Activated T-helper 2 cell treated with anti-CD3 and anti-CD28 coated beads, Interferon-gamma antibody, Interleukin-2, Interleukin-4, amounts not matched to agents 10 μg/mL and 5 μg/mL and 100 μg/mL, durations not matched to agents 14 hours and 24 hours and 36 hours (primary cell): ENCODE data around the gene CDK9. TPM values are rescaled to one million over a fixed set of nuclear protein-coding genes. Genes with fewer than 3 reads are reported as not detected.
"Not testable (repeated sequence)": the region's sequence is repeated elsewhere in the genome, so short reads cannot be mapped to it uniquely, and the experiment has no call there.

Experiments used
- DNase-seq: peaks from one replicate; pipeline ENCODE4 v3.0.0; 2021; ENCODE audit warnings: low spot score
- H3K27ac Mint-ChIP-seq: one replicate; pipeline ENCODE4 v1.8.0; 2021; ENCODE audit warnings: mixed read lengths
- H3K27me3 Mint-ChIP-seq: one replicate; pipeline ENCODE4 v1.8.0; 2021; ENCODE audit warnings: low read depth, mixed read lengths
- H3K36me3 Mint-ChIP-seq: one replicate; pipeline ENCODE4 v1.8.0; 2021; ENCODE audit warnings: low read depth, mixed read lengths
- H3K4me1 Mint-ChIP-seq: one replicate; pipeline ENCODE4 v1.8.0; 2021; ENCODE audit warnings: low read depth, mixed read lengths
- H3K4me3 Mint-ChIP-seq: one replicate; pipeline ENCODE4 v1.8.0; 2021; ENCODE audit warnings: low read depth, mild to moderate bottlenecking, moderate library complexity, mixed read lengths
- H3K9me3 Mint-ChIP-seq: one replicate; pipeline ENCODE4 v1.8.0; 2021; ENCODE audit warnings: mixed read lengths
- intact Hi-C: fragments of 100-400 bp; cut with micrococcal nuclease; formaldehyde crosslinking; loops from one replicate; pipeline ENCODE4 v1.15.1; 2023
- total RNA-seq: library from RNA; stranded (reverse); gene quantifications from 2 replicates; pipeline ENCODE4 v1.2.3, GENCODE V29; 2022

CDK9 gene
- total RNA-seq, 1 donor from 2014 or later = 98.1 TPM

DNA sequence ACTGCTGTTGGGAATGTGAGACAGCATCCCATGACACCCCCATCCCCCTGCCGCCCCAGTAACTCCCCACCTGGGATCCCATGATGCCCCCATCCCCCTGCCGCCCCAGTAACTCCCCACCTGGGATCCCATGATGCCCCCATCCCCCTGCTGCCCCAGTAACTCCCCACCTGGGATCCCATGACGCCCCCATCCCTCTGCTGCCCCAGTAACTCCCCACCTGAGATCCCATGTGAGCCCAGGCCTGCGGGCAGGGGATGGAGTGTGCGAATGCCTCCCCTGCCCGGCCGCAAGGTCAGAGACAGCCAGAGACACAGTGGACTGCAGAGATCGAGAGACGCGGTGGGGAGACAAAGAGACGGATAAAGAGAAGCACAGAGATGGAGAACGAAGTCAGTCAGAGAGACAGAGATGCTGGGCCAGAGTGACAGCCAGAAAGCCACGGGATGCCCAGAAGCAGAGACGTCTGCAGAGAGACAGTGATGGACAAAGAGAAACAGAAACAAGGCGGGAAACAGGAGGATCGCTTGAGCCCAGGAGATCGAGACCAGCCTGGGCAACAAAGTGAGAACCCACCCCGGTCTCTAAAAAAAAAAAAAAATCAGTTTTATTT lies 8.4 kb upstream of the CDK9 start:
- Mint-ChIP-seq H3K36me3 (peaks cover 29% of the 10 kb centered on the region), H3K27me3 (no peaks in the 10 kb centered on the region), H3K4me1 (peaks cover 40% of the 10 kb centered on the region), H3K4me3 (peak overlapping the region; percentile 98), H3K27ac (peak overlapping the region; percentile 96), H3K9me3 (no peaks in the 10 kb centered on the region)
- no peak for DNase-seq
- intact Hi-C loops = loop anchor here (10.0 kb wide), 3 partner anchors 287 to 353 kb away; partner anchors contain the start of genes NAIF1, PTGES2, SLC25A25 and ZNF79

DNA sequence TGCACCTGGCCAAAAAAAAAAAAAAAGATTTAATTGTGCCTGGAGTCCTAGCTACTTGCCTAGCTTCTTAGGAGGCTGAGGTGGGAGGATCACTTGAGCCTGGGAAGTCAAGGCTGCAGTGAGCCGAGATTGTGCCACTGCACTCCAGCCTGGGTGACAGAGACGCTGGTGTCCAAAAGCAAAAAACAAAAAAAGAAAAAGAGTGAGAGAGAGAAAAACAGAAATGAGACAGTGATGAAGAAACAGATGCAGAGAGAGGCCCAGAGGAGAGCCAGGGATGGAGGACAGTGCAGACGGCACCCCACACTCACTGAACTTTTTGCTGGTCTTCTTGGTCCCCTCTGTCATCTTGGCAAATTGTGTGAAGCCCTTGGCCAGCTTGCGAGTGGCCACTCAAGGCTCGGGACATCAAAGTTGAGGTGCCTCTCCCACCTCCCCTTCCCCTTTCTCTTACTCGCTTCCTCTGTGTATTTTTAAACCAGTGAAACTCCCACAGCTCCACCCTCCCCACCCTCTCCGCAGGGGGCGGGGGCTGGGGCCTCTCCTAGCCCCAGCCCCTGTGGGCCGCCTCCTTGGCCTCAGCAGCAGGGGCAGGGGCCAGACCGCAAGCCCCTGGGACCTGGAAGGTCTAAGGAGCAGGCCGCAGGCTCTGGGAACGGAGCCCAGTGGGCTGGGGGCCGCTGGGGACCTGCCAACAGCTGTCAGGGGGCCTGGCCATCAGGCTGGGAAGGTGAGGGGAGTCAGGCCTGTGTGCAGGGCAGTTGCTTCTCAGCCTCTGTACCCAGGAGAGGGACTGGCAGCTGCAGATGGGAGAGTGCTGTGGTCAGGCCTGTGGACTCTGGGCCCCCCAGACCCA lies 7.3 kb upstream of the CDK9 start, which contains the start of gene SH2D3C:
TSS of gene SH2D3C (minus strand) at position 387 of the 856 bp plus-strand sequence. CDS start at position 348, 39 bp downstream.
- Mint-ChIP-seq H3K4me3 (peak within 1 kb of the TSS; percentile 98), H3K36me3 (peaks cover 25% of the 10 kb centered on the region), H3K4me1 (peaks cover 47% of the 10 kb centered on the region), H3K27ac (peak within 1 kb of the TSS; percentile 96), H3K27me3 (no peaks in the 10 kb centered on the region), H3K9me3 (no peaks in the 10 kb centered on the region)
- peak; percentile 43 for DNase-seq
- intact Hi-C loops = loop anchor here (10.0 kb wide), 3 partner anchors 286 to 354 kb away; partner anchors contain the start of genes NAIF1, PTGES2, SLC25A25 and ZNF79

DNA sequence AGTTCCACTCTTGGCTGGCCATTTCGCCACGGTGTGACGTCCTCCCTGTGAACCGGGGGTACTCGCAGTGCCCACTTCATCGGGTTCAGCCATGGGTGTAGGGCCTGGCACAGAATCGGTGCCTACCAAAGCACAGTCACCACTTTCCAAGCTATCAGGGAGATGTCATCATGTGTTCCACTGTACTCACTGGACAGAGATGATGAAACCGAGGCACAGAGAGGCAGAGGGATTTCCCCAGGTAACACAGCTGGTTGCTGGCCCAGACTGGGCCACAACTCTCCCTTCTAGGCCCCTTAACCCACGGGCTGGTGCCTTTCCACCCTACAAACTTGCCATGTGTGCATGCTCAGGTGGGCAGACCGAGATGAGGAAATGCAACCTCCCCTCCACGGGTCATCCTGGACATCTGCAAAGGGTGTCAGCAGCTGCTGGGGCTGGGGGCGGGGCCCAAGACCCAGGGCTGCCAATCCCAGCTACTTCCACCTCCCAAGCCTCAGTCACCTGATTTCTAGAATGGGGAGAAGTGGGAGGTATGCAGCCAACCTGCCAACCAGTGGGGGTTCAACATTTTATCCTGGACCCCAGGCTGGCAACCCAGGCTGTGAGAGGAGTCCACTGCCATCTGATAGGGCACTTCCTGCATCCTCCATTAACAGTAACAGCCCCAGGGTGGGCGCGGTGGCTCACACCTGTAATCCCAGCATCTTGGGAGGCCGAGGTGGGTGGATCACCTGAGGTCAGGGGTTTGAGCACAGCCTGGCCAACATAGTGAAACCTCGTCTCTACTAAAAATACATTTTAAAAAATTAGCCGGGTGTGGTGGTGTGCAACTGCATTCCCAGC lies 6.5 kb upstream of the CDK9 start:
- peak; percentile 44 for DNase-seq
- Mint-ChIP-seq H3K4me1 (peaks cover 50% of the 10 kb centered on the region), H3K27ac (peak overlapping the region; percentile 92), H3K27me3 (no peaks in the 10 kb centered on the region), H3K36me3 (peaks cover 18% of the 10 kb centered on the region), H3K4me3 (peak overlapping the region; percentile 98), H3K9me3 (no peaks in the 10 kb centered on the region)
- intact Hi-C loops = loop anchor here (10.0 kb wide), 3 partner anchors 285 to 355 kb away; partner anchors contain the start of genes NAIF1, PTGES2, SLC25A25 and ZNF79

DNA sequence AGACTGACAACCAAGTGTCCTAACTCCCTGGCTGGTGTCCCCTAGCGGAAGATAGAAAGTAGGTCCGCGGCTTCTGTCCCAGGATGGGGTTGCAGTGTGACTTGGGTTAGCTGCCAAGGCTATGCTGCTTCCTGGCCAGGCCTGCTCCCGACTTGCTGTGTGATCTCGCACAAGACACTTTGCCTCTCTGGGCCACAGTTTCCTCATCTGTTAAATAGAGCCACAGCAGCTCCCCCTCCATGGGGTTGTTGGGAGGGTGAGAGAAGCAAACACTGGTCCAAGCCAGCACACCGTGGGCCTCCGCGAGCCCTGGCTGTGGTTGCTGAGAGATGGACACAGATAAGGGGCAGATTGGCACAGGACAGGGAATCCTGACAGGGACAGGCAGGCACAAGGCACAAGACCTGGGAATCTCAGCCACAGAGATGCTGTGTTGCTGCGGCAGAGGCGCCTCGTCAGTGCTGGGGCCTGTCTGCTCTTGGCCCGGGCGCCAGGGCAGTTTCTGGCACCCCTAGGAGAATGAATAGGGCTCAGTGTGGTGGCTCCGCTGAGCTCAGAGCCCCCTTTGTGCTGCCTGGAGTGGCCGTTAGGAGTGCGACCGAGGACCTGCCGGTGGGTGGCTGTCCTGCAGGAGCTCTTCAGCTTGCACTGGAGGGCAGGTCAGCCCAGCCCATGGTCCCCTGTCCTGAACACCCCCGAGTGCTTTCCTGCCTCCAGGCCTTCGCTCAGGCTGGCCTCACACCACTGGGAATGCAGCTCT lies 5.5 kb upstream of the CDK9 start:
- intact Hi-C loops = no loop called here
- no peaks in the 10 kb centered on the region for H3K27me3 Mint-ChIP-seq
- H3K27ac Mint-ChIP-seq = peak overlapping the region; percentile 61
- no peak for DNase-seq
- peaks cover 53% of the 10 kb centered on the region for H3K4me1 Mint-ChIP-seq
- H3K4me3 Mint-ChIP-seq = no peak overlapping the region
- peaks cover 16% of the 10 kb centered on the region for H3K36me3 Mint-ChIP-seq
- no peaks in the 10 kb centered on the region for H3K9me3 Mint-ChIP-seq

DNA sequence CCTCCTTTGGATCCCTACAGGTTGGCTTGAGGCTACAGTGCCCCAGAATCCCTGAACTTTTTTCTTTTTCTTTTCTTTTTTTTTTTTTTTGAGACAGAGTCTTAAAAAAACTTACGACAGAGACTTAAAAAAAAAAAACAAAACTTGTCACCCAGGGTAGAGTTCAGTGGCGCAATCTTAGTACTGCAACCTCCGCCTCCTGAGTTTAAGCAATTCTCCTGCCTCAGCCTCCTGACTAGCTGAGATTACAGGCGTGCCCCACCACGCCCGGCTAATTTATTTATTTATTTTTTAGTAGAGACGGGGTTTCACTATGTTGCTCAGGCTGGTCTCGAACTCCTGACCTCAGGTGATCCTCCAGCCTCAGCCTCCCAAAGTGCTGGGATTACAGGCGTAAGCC lies 4.9 kb upstream of the CDK9 start:
- Mint-ChIP-seq H3K4me1 (peaks cover 53% of the 10 kb centered on the region), H3K36me3 (peaks cover 16% of the 10 kb centered on the region), H3K27ac (peak overlapping the region; percentile 84)
- H3K27me3 Mint-ChIP-seq, H3K4me3 Mint-ChIP-seq, H3K9me3 Mint-ChIP-seq, intact Hi-C loops, DNase-seq: not testable (repeated sequence)

DNA sequence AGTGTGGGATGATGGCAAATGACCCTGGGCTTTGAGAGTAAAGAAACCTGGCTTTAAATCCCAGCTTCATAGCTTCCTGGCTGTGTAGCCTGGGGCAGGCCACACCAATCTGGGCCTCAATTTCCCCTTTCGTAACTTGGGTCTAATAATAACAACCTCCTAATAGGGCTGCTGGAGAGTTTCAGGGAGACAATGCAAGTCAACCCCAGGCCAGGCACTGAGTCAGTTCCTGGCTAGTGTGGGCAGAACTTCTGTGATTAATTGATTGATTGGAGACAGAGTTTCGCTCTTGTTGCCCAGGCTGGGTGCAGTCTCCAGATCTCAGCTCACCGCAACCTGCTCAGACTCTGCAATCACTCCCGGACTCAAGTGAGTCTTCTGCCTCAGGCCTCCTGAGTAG lies 4.0 kb upstream of the CDK9 start:
- Mint-ChIP-seq H3K9me3 (no peaks in the 10 kb centered on the region), H3K36me3 (peaks cover 15% of the 10 kb centered on the region), H3K27ac (peak overlapping the region; percentile 84), H3K4me1 (peaks cover 49% of the 10 kb centered on the region), H3K4me3 (peak overlapping the region; percentile 57), H3K27me3 (no peaks in the 10 kb centered on the region)
- DNase-seq = no peak
- intact Hi-C loops = no loop called here

DNA sequence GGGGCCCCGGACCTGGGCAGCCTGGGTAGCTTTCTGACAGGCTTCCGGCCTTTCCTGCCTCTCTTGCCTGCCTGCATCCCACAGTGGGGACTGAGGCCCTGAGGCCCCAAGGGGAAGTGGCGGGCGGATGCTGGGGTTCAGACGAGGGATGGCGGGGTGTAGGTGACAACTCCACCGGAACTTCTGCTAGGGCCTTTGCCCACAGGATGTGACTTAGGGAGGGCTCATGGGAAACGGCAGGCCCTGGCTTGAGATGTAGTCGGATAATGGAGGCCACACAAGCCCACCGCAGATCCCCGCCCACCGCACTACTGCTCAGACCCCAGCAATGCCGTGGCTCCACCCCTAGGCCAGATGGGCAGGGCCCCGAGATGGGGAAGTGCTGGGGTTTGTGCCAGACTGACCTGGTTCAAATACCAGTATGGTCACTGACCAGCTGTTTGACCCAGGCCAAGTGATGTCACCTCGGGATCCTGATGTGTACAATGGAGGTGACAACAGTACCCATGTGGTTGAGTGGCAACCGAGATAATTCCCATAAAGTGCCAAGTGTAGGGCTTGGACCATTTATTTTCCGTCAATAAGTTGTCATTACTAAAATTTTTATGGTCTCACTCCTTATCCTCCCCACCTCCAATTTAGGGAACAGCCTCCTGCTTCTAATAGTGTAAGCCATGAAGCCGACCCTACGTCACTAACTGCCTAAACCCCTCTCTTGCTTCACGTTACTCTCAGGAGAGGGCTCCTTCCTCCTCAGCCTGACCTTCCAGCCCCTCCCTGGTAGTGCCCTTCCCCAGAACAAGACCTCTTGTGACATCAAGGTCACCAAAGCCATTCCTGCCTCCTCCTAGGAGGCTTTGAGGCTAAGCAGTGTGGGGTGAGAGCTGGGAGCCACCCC lies 2.5 kb upstream of the CDK9 start:
- intact Hi-C loops = loop anchor here (1.0 to 2.0 kb wide), 2 partner anchors 19 to 81 kb away; partner anchors contain the start of gene FPGS
- Mint-ChIP-seq H3K27me3 (no peaks in the 10 kb centered on the region), H3K36me3 (peaks cover 22% of the 10 kb centered on the region), H3K4me1 (peaks cover 55% of the 10 kb centered on the region), H3K27ac (peak overlapping the region; percentile 97), H3K9me3 (no peaks in the 10 kb centered on the region), H3K4me3 (peak overlapping the region; percentile 75)
- DNase-seq = peak; percentile 76

DNA sequence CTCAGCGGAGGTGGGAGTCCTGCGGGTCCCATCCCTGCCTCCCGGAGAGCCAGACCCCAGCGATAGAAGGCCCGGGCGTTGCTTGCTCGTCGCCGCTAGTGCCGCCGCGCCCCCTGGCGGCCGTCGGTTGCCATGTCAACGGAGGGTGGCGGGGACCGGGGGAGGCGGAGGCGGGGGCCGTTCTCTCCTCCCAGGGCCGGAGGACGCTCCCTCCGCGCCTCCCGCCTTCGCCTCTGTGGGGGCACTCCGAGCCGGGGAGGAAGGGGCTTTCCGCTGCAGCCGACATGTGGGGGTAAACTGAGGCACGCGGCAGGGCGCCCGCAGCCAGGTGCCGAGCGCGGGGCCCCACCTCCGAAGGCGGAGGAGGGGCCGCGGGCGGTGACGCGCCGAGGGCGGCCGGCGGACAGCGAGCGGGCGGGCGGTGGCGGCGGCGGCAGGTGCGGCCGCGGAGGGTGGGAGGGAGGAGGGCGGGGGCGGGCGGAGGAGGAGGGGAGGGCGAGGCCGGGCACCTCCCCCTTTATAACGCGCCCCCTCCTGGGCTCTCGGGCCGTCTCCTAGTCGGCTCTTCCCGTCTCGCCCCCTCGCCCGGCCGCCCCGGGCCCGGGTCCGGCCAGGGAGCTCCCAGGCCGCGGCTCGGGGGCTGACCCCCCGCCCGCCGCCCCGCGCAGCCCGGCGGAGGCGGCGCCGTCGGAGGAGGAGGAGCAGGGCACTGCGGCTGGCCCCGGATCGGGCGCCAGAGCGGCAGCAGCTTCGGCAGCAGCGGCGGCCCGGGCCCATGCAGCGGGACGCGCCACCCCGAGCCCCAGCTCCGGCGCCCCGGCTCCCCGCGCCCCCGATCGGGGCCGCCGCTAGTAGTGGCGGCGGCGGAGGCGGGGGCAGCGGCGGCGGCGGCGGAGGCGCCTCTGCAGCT lies 556 bp upstream of the CDK9 start:
- intact Hi-C loops = loop anchor here (1.0 to 5.0 kb wide), 6 partner anchors 9 to 247 kb away; partner anchors contain the start of genes ST6GALNAC4 and TOR2A
- H3K36me3 Mint-ChIP-seq = peaks cover 37% of the 10 kb centered on the region
- H3K4me3 Mint-ChIP-seq = peak overlapping the region; percentile 97
- H3K4me1 Mint-ChIP-seq = peaks cover 56% of the 10 kb centered on the region
- peak overlapping the region; percentile 86 for H3K27ac Mint-ChIP-seq
- H3K27me3 Mint-ChIP-seq = no peaks in the 10 kb centered on the region
- DNase-seq = peak; percentile 88
- H3K9me3 Mint-ChIP-seq = no peaks in the 10 kb centered on the region

DNA sequence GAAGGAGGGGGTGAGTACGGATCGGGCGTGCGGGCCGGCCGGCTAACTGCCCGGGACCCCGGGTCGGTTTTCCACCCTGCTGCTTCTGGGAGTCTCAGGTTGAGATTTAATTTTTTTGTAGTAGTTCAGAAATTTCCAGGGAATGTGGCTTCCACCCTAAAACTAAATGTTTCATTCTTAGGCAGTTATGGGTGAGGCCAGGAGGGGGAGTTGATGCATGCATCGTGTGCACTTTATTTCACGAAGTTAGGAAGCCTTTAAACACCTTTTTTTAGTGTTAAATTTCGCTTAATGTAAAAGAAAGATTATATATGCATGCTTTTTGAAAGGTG lies 905 bp downstream of the CDK9 start:
- no peak for DNase-seq
- H3K4me1 Mint-ChIP-seq = peaks cover 51% of the 10 kb centered on the region
- H3K27ac Mint-ChIP-seq = peak overlapping the region; percentile 70
- peaks cover 50% of the 10 kb centered on the region for H3K36me3 Mint-ChIP-seq
- H3K27me3 Mint-ChIP-seq = no peaks in the 10 kb centered on the region
- H3K4me3 Mint-ChIP-seq = peak overlapping the region; percentile 97
- intact Hi-C loops = loop anchor here (5.0 kb wide), 2 partner anchors 131 to 246 kb away; partner anchors contain the start of gene ST6GALNAC4
- no peaks in the 10 kb centered on the region for H3K9me3 Mint-ChIP-seq

DNA sequence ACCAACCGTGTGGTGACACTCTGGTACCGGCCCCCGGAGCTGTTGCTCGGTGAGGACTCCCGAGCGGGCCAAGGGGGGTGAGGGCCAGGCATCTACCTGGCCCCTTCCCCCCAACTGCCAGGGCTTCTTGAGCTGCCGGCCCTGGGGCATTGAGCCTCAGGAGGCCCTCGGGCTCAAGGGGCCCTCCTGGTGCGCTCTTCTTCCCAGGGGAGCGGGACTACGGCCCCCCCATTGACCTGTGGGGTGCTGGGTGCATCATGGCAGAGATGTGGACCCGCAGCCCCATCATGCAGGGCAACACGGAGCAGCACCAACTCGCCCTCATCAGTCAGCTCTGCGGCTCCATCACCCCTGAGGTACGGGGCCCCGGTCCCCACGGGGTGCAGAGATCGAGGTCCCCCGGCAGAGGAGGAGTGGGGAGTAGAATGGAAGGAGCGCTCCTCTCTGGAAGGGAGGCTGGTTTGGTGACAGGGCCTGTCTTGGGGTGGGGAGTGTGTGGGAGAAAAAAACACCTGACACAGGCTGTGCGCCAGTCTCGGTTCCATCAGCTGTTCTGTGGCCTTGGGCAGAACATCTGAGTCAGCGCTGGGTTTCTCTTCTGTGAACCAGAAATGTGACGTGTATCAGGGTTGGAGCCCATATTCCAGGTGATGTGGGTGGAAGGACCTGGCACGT lies 2.6 kb downstream of the CDK9 start:
- DNase-seq = no peak
- Mint-ChIP-seq H3K4me1 (peaks cover 39% of the 10 kb centered on the region), H3K9me3 (no peaks in the 10 kb centered on the region), H3K36me3 (peaks cover 62% of the 10 kb centered on the region), H3K27me3 (no peaks in the 10 kb centered on the region), H3K27ac (peak overlapping the region; percentile 55), H3K4me3 (peak overlapping the region; percentile 10)
- intact Hi-C loops = loop anchor here (5.0 kb wide), 2 partner anchors 129 to 244 kb away; partner anchors contain the start of gene ST6GALNAC4
